Thyroid gland (tissue), 4 donors: ENCODE measurements around the gene SMYD1.

ENCODE experiments used
- CTCF ChIP-seq, 6 experiments: fragments of 200-600 bp in 3 of 6; fragments of 450-650 bp in 3 of 6; sonication (generic) in 3 of 6; IDR thresholded peaks; one replicate each; pipeline ENCODE4 v1.5.1; 2016 to 2019; ENCODE audit warnings: antibody characterized with exemption in 6 of 6, mild to moderate bottlenecking in 2 of 6, inconsistent platforms in 1 of 6, moderate library complexity in 1 of 6
- POLR2A ChIP-seq, 2 donors: fragments of 450-650 bp; IDR thresholded peaks; one replicate each; pipeline ENCODE4 v1.6.1; 2017; ENCODE audit warnings: antibody characterized with exemption in 2 of 2, mild to moderate bottlenecking in 2 of 2, moderate library complexity in 1 of 2

GRCh38 chr2:88058191-88058590 lies 9.4 kb upstream of the SMYD1 start:
- TF ChIP-seq CTCF (IDR thresholded peaks at IDR 0.05) (no peak), POLR2A (IDR thresholded peaks at IDR 0.05) (no peak)
